ENCODE data around the gene TMEM134. TPM values are rescaled to one million over a fixed set of nuclear protein-coding genes. Genes with fewer than 3 reads are reported as not detected.

TMEM134 gene
- total and polyA plus RNA-seq, 9 of the 15 experiments (the other 6 are each of a cell fraction or from before 2014, with no cell fraction given): 0.63 to 48.4 (median 10.7) TPM

DNA sequence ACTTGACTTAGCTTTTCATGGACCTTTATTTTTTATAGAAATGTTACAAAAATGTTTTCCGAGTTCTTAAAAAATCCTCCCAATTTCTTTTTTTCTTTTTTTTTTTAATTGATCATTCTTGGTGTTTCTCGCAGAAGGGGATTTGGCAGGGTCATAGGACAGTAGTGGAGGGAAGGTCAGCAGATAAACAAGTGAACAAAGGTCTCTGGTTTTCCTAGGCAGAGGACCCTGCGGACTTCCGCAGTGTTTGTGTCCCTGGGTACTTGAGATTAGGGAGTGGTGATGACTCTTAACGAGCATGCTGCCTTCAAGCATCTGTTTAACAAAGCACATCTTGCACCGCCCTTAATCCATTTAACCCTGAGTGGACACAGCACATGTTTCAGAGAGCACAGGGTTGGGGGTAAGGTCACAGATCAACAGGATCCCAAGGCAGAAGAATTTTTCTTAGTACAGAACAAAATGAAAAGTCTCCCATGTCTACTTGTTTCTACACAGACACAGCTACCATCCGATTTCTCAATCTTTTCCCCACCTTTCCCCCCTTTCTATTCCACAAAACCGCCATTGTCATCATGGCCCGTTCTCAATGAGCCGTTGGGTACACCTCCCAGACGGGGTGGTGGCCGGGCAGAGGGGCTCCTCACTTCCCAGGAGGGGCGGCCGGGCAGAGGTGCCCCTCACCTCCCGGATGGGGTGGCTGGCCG lies 8.4 kb upstream of the TMEM134 start (continued):
- TF ChIP-seq, protein P1, sequence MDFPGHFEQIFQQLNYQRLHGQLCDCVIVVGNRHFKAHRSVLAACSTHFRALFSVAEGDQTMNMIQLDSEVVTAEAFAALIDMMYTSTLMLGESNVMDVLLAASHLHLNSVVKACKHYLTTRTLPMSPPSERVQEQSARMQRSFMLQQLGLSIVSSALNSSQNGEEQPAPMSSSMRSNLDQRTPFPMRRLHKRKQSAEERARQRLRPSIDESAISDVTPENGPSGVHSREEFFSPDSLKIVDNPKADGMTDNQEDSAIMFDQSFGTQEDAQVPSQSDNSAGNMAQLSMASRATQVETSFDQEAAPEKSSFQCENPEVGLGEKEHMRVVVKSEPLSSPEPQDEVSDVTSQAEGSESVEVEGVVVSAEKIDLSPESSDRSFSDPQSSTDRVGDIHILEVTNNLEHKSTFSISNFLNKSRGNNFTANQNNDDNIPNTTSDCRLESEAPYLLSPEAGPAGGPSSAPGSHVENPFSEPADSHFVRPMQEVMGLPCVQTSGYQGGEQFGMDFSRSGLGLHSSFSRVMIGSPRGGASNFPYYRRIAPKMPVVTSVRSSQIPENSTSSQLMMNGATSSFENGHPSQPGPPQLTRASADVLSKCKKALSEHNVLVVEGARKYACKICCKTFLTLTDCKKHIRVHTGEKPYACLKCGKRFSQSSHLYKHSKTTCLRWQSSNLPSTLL (IDR thresholded peaks at IDR 0.05): peak; percentile 69; the same call in 1 of the 2 replicates
- TF ChIP-seq HDAC1 (IDR thresholded peaks at IDR 0.05) (peak in 1 of 2 experiments; percentile 17; a peak in 1 of 4 replicates), L3MBTL2 (IDR thresholded peaks at IDR 0.05) (peak; percentile 45; the same call in 1 of the 2 replicates), FOSL1 (tag; conservative IDR thresholded peaks at IDR 0.05) (peak; percentile 39; the same call in 1 of the 2 replicates), MLLT1 (IDR thresholded peaks at IDR 0.05) (peak in 1 of 2 experiments; percentile 15; a peak in 1 of 4 replicates), NFRKB (IDR thresholded peaks at IDR 0.05; ENCODE audit: low read depth) (peak; percentile 72; the same call in 1 of the 2 replicates), CTBP1 (IDR thresholded peaks at IDR 0.05; ENCODE audit: borderline replicate concordance) (0 out of 2 replicates have a peak, but pooled peaks have one; percentile 20), SOX6 (IDR thresholded peaks at IDR 0.05) (peak; percentile 70; the same call in 1 of the 2 replicates)
- TF ChIP-seq, protein P2, sequence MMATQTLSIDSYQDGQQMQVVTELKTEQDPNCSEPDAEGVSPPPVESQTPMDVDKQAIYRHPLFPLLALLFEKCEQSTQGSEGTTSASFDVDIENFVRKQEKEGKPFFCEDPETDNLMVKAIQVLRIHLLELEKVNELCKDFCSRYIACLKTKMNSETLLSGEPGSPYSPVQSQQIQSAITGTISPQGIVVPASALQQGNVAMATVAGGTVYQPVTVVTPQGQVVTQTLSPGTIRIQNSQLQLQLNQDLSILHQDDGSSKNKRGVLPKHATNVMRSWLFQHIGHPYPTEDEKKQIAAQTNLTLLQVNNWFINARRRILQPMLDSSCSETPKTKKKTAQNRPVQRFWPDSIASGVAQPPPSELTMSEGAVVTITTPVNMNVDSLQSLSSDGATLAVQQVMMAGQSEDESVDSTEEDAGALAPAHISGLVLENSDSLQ (IDR thresholded peaks at IDR 0.05): 0 out of 2 replicates have a peak, but pooled peaks have one; percentile 6
- TF ChIP-seq, protein P3, sequence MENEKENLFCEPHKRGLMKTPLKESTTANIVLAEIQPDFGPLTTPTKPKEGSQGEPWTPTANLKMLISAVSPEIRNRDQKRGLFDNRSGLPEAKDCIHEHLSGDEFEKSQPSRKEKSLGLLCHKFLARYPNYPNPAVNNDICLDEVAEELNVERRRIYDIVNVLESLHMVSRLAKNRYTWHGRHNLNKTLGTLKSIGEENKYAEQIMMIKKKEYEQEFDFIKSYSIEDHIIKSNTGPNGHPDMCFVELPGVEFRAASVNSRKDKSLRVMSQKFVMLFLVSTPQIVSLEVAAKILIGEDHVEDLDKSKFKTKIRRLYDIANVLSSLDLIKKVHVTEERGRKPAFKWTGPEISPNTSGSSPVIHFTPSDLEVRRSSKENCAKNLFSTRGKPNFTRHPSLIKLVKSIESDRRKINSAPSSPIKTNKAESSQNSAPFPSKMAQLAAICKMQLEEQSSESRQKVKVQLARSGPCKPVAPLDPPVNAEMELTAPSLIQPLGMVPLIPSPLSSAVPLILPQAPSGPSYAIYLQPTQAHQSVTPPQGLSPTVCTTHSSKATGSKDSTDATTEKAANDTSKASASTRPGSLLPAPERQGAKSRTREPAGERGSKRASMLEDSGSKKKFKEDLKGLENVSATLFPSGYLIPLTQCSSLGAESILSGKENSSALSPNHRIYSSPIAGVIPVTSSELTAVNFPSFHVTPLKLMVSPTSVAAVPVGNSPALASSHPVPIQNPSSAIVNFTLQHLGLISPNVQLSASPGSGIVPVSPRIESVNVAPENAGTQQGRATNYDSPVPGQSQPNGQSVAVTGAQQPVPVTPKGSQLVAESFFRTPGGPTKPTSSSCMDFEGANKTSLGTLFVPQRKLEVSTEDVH (IDR thresholded peaks at IDR 0.05; ENCODE audit: low read depth, partially characterized antibody): peak; percentile 8

Measured in K562 (cell line).